ENCODE measurements around the gene TSPAN5.

The TSPAN5 gene

GRCh38 chr4:98673288-98673644 is 14.9 kb upstream of the TSPAN5 start:
- DNase-seq (ENCODE audit: low read depth in 2 of 2), result no peak

- DNase-seq (ENCODE audit: low read depth in 2 of 2), result no peak
Observed at GRCh38 chr4:98672583-98673287, 14.3 kb upstream of the TSPAN5 start.

- DNase-seq (ENCODE audit: low read depth in 2 of 2), result no peak
Observed at GRCh38 chr4:98671131-98671530, 12.7 kb upstream of the TSPAN5 start.

- DNase-seq (ENCODE audit: low read depth in 2 of 2), result no peak
Observed at GRCh38 chr4:98670186-98670585, 11.8 kb upstream of the TSPAN5 start.

GRCh38 chr4:98669577-98669976 is 11.2 kb upstream of the TSPAN5 start:
- DNase-seq (ENCODE audit: low read depth in 2 of 2), result no peak

GRCh38 chr4:98664959-98665358 is 6.5 kb upstream of the TSPAN5 start:
- no peak for DNase-seq (ENCODE audit: low read depth in 2 of 2)

GRCh38 chr4:98663226-98664006 is 5.0 kb upstream of the TSPAN5 start:
- DNase-seq (ENCODE audit: low read depth in 2 of 2), result no peak

- no peak for DNase-seq (ENCODE audit: low read depth in 2 of 2)
Observed at GRCh38 chr4:98662626-98663225, 4.3 kb upstream of the TSPAN5 start.

- DNase-seq (ENCODE audit: low read depth in 2 of 2), result no peak
Observed at GRCh38 chr4:98662055-98662453, 3.6 kb upstream of the TSPAN5 start.

- no peak for DNase-seq (ENCODE audit: low read depth in 2 of 2)
Observed at GRCh38 chr4:98661371-98662054, 3.1 kb upstream of the TSPAN5 start.

- DNase-seq (ENCODE audit: low read depth in 2 of 2), result no peak
Observed at GRCh38 chr4:98659741-98660462, 1.5 kb upstream of the TSPAN5 start.

- no peak for DNase-seq (ENCODE audit: low read depth in 2 of 2)
Observed at GRCh38 chr4:98659106-98659592, 738 bp upstream of the TSPAN5 start.

- no peak for DNase-seq (ENCODE audit: low read depth in 2 of 2)
Observed at GRCh38 chr4:98657531-98658286, 702 bp downstream of the TSPAN5 start.

- DNase-seq (ENCODE audit: low read depth in 2 of 2), result no peak
Observed at GRCh38 chr4:98656886-98657285, 1.5 kb downstream of the TSPAN5 start.

GRCh38 chr4:98656443-98656842 is 2.0 kb downstream of the TSPAN5 start:
- no peak for DNase-seq (ENCODE audit: low read depth in 2 of 2)

- peak; percentile 83 to 85 for DNase-seq (ENCODE audit: low read depth in 2 of 2)
Observed at GRCh38 chr4:98653890-98654867, 4.2 kb downstream of the TSPAN5 start.

GRCh38 chr4:98652996-98653395 is 5.4 kb downstream of the TSPAN5 start:
- peak; percentile 86 to 87 for DNase-seq (ENCODE audit: low read depth in 2 of 2)

- no peak for DNase-seq (ENCODE audit: low read depth in 2 of 2)
Observed at GRCh38 chr4:98648602-98649001, 9.8 kb downstream of the TSPAN5 start.

GRCh38 chr4:98646422-98646821 is 12.0 kb downstream of the TSPAN5 start:
- no peak for DNase-seq (ENCODE audit: low read depth in 2 of 2)

- DNase-seq (ENCODE audit: low read depth in 2 of 2), result no peak
Observed at GRCh38 chr4:98645527-98645926, 12.9 kb downstream of the TSPAN5 start.

All from fibroblast of skin of left quadriceps (primary cell).